K562 (cell line): ENCODE measurements around the gene IFNW1. TPM values are rescaled to one million over a fixed set of nuclear protein-coding genes. Genes with fewer than 3 reads are reported as not detected.

Source experiments
- ATAC-seq: fragments of 200-7000 bp; cut with Tn5 transposase; 3 replicates; pipeline ENCODE4 v1.9.1; 2020; ENCODE audit warnings: moderate library complexity
- Bru-seq: library from RNA; stranded (reverse); fragments of 400-500 nt; gene quantifications from one replicate; lab custom pipeline; 2021; lab: Mats Ljungman, UMichigan
- BruChase-seq, 2 experiments: library from RNA; stranded (reverse); fragments of 400-500 nt; gene quantifications; one replicate each; lab custom pipeline; 2021; lab: Mats Ljungman, UMichigan
- BruUV-seq: library from RNA; stranded (reverse); fragments of 400-500 nt; replicated peaks from 2 replicates; lab custom pipeline; 2021; lab: Mats Ljungman, UMichigan
- CTCF ChIA-PET: fragments of 300-600 bp; formaldehyde crosslinking; extraction: SDS; loops from one replicate; lab custom pipeline; 2021; ENCODE audit warnings: low intra/inter-chr PET ratio; lab: Yijun Ruan, JAX
- POLR2A ChIA-PET: fragments of 300-600, 350-650 bp; sonication (Branson Sonifier 250); formaldehyde crosslinking; extraction: SDS; loops from one replicate; lab custom pipeline; 2021; ENCODE audit warnings: antibody characterized with exemption, inconsistent platforms; lab: Yijun Ruan, JAX
- DNase-seq, 4 experiments: peaks; one replicate each; pipeline versions ENCODE4 v3.0.0 to v3.0.0-alpha.2; 2011 to 2018; ENCODE audit warnings: low spot score in 3 of 4, mixed read lengths in 3 of 4; ENCODE audit errors: extremely low read depth in 1 of 4
- FAIRE-seq: peaks from 2 replicates; lab custom pipeline; 2011; peaks lifted over from hg19 to GRCh38; lab: Jason Lieb, UNC
- H2AFZ ChIP-seq: 2 replicates; pipeline ENCODE4 v1.6.0; 2011; ENCODE audit warnings: low read depth, low read length, control low read depth, inconsistent platforms
- H3K27ac ChIP-seq: fragments of 200-600 bp; 3 replicates; pipeline ENCODE4 v1.8.0; 2011; ENCODE audit warnings: low read depth, mild to moderate bottlenecking, control low read depth, inconsistent platforms, low read length, moderate library complexity, mixed read lengths; ENCODE audit errors: extremely low read depth
- H3K27me3 ChIP-seq, 2 experiments: fragments of 300-600 bp in 1 of 2; 2 replicates in 1 of 2; 3 replicates in 1 of 2; pipeline versions ENCODE4 v1.6.0 to v1.8.0; 2011; ENCODE audit warnings: inconsistent platforms in 2 of 2, low read length in 2 of 2, mild to moderate bottlenecking in 1 of 2, mixed read lengths in 1 of 2, moderate library complexity in 1 of 2; ENCODE audit not compliant: control insufficient read depth in 2 of 2, insufficient read depth in 2 of 2
- H3K36me3 ChIP-seq: fragments of 300-600 bp; 3 replicates; pipeline ENCODE4 v1.8.0; 2011; ENCODE audit warnings: mild to moderate bottlenecking, low read length, inconsistent platforms; ENCODE audit not compliant: control insufficient read depth, insufficient read depth
- H3K4me1 ChIP-seq, 2 experiments: fragments of 200-600 bp in 1 of 2; replicated peaks in 1 of 2; 2 replicates in 1 of 2; 3 replicates in 1 of 2; pipeline versions ENCODE4 v1.5.1 to v1.8.0; 2011; ENCODE audit warnings: inconsistent platforms in 2 of 2, low read length in 2 of 2, mild to moderate bottlenecking in 1 of 2, mixed read lengths in 1 of 2, moderate library complexity in 1 of 2; ENCODE audit not compliant: control insufficient read depth in 2 of 2, insufficient read depth in 2 of 2
- H3K4me2 ChIP-seq: 2 replicates; pipeline ENCODE4 v1.6.1; 2011; ENCODE audit warnings: low read length, control low read depth, inconsistent platforms, mixed read lengths; ENCODE audit not compliant: insufficient read depth
- H3K4me3 ChIP-seq: fragments of 200-600 bp; sonication (generic), shearing (Covaris generic); 2 replicates; pipeline ENCODE4 v1.5.1; 2016; ENCODE audit warnings: control low read depth, inconsistent platforms
- H3K79me2 ChIP-seq: fragments of 200-600 bp; 3 replicates; pipeline ENCODE4 v1.8.0; 2011; ENCODE audit warnings: low read length, inconsistent platforms; ENCODE audit not compliant: control insufficient read depth, insufficient read depth
- H3K9ac ChIP-seq, 2 experiments: 2 replicates each; pipeline versions ENCODE4 v1.6.0 to v1.6.1; 2011; ENCODE audit warnings: low read depth in 2 of 2, low read length in 2 of 2, control low read depth in 1 of 2, inconsistent platforms in 1 of 2, mild to moderate bottlenecking in 1 of 2, mixed read lengths in 1 of 2; ENCODE audit not compliant: insufficient read depth in 1 of 2
- H3K9me1 ChIP-seq: one replicate; pipeline ENCODE4 v1.6.0; 2011; ENCODE audit warnings: inconsistent platforms, mild to moderate bottlenecking, low read length, moderate library complexity; ENCODE audit not compliant: control insufficient read depth, insufficient read depth
- H3K9me3 ChIP-seq: replicated peaks from 2 replicates; pipeline ENCODE4 v1.5.1; 2011; ENCODE audit warnings: low read depth, low read length, inconsistent platforms; ENCODE audit not compliant: control insufficient read depth, insufficient read depth
- H4K20me1 ChIP-seq: replicated peaks from 2 replicates; pipeline ENCODE4 v1.6.1; 2011; ENCODE audit warnings: low read length, inconsistent platforms, mixed read lengths; ENCODE audit not compliant: control insufficient read depth, insufficient read depth
- HNRNPLL ChIP-seq: fragments of 200-400 bp; formaldehyde crosslinking; IDR thresholded peaks from 2 replicates; pipeline ENCODE4 v1.6.1; 2017; ENCODE audit warnings: low read length, low read depth, mild to moderate bottlenecking; ENCODE audit not compliant: poor library complexity, severe bottlenecking
- RUNX1 ChIP-seq: sonication (generic); IDR thresholded peaks from 2 replicates; pipeline ENCODE4 v1.6.1; 2016; ENCODE audit warnings: antibody characterized with exemption, low read depth
- SMAD3 ChIP-seq: fragments of 450-650 bp; formaldehyde crosslinking; conservative IDR thresholded peaks from 2 replicates; pipeline ENCODE4 v1.4.0; 2020; ENCODE audit warnings: mild to moderate bottlenecking
- ZNF354B ChIP-seq: fragments of 250-450 bp; sonication (Bioruptor Pico); IDR thresholded peaks from 2 replicates; pipeline ENCODE4 v1.4.0; 2020
- ZNF766 ChIP-seq: fragments of 200-800 bp; sonication (Bioruptor generic); conservative IDR thresholded peaks from 2 replicates; pipeline ENCODE4 v1.6.1; 2016; ENCODE audit warnings: missing genetic modification characterization, missing compliant biosample characterization
- WGBS: fragments of 100-300 bp; shearing (Covaris generic); methylation state at CpG from one replicate; pipeline ENCODE4 v1.1.6; 2016; ENCODE audit warnings: low coverage, mixed read lengths; ENCODE audit not compliant: insufficient coverage; ENCODE audit errors: missing lambda C conversion rate; 5-methylcytosine and 5-hydroxymethylcytosine counted together
- in situ Hi-C: fragments of 300-500 bp; cut with MboI; formaldehyde crosslinking; loops from 4 replicates; pipeline ENCODE4 v1.15.0; 2018; ENCODE audit warnings: inconsistent platforms, mixed read lengths
- intact Hi-C: fragments of 100-400 bp; cut with micrococcal nuclease; formaldehyde crosslinking; loops from 2 replicates; pipeline ENCODE4 v1.14.2; 2022
- long read RNA-seq, 3 experiments: library from polyadenylated mRNA in 2 of 3; library from RNA in 1 of 3; unstranded in 2 of 3; stranded (forward) in 1 of 3; transcript quantifications; one replicate each; pipeline ENCODE4 v2.0.0, GENCODE V29; 2019 to 2022
- polyA minus RNA-seq, 3 experiments: library from RNA; depleted of rRNA, polyadenylated mRNA; stranded (reverse); fragments of >200 nt; gene quantifications; 2 replicates each; pipeline ENCODE4 v1.2.3, GENCODE V29; 2011
- polyA plus RNA-seq, 8 experiments: library from polyadenylated mRNA; depleted of rRNA in 4 of 8; stranded (reverse) in 5 of 8; unstranded in 3 of 8; fragments of >200 nt; fragmentation: Nextera tagmentation in 2 of 8; fragmentation: Illumina TruSeq in 1 of 8; extraction: Ambion mirVana in 2 of 8; extraction: Trizol in 1 of 8; gene quantifications; 2 replicates each; pipeline versions ENCODE4 v1.2.1 to v1.2.3, GENCODE V29; 2011 to 2014; ENCODE audit warnings: inconsistent platforms in 1 of 8, missing spikeins in 1 of 8
- total RNA-seq, 7 experiments: library from RNA; depleted of rRNA in 6 of 7; stranded (reverse); fragments of >200 nt in 6 of 7; fragmentation: Illumina TruSeq in 2 of 7; extraction: Trizol in 2 of 7; gene quantifications; 2 replicates each; pipeline versions ENCODE4 v1.2.1 to v1.2.3, GENCODE V29; 2011 to 2021; ENCODE audit warnings: low replicate concordance in 1 of 7
- TF ChIP-seq, protein P1 (sequence below), 2 experiments: fragments of 450-650 bp; formaldehyde crosslinking in 1 of 2; IDR thresholded peaks; 2 replicates each; pipeline versions ENCODE4 v1.4.0 to v1.6.1; 2014 to 2020; ENCODE audit warnings: mild to moderate bottlenecking in 2 of 2, borderline replicate concordance in 1 of 2, low read depth in 1 of 2

Gene IFNW1
- not detected in 2 replicates for total RNA-seq (2011; cell fraction: chromatin; rRNA removed; ENCODE audit: low replicate concordance)
- total RNA-seq (2011; cell fraction: nucleolus; rRNA removed), result not detected in 2 replicates
- not detected in 2 replicates for total RNA-seq (2011; cell fraction: nucleoplasm; rRNA removed)
- not detected in 2 replicates for total RNA-seq (2014; rRNA removed)
- total RNA-seq (2014; rRNA removed; fragmentation: Illumina TruSeq; extraction: Trizol), result not detected in 2 replicates
- total RNA-seq (2015; rRNA removed; fragmentation: Illumina TruSeq; extraction: Trizol), result not detected in 2 replicates
- total RNA-seq (2021), result not detected in 2 replicates
- polyA plus RNA-seq (2011; rRNA removed), result not detected in 2 replicates
- not detected in 2 replicates for polyA plus RNA-seq (2011; cell fraction: cytosol; rRNA removed)
- polyA plus RNA-seq (2011; cell fraction: nucleus; rRNA removed), result not detected in 2 replicates
- not detected in 2 replicates for polyA plus RNA-seq (2012)
- polyA plus RNA-seq (2014; fragmentation: Illumina TruSeq; extraction: Trizol), result not detected in 2 replicates
- not detected for polyA plus RNA-seq (2014; fragmentation: Nextera tagmentation; extraction: Ambion mirVana)
- not detected in 2 replicates for polyA plus RNA-seq (2014; rRNA removed)
- polyA minus RNA-seq (2011; rRNA and poly(A)+ RNA removed), result not detected in 2 replicates
- not detected in 2 replicates for polyA minus RNA-seq (2011; cell fraction: cytosol; rRNA and poly(A)+ RNA removed)
- polyA minus RNA-seq (2011; cell fraction: nucleus; rRNA and poly(A)+ RNA removed), result not detected in 2 replicates
- Bru-seq, nascent RNA, result not detected
- BruChase-seq, experiment 1, labeled RNA remaining after a 2-hour chase, result not detected
- BruChase-seq, experiment 2, labeled RNA remaining after a 6-hour chase, result not detected
- long read RNA-seq, experiment 1, result 0 reads
- long read RNA-seq, experiment 2, result 0 reads
- long read RNA-seq, experiment 3, result 0 reads

DNA sequence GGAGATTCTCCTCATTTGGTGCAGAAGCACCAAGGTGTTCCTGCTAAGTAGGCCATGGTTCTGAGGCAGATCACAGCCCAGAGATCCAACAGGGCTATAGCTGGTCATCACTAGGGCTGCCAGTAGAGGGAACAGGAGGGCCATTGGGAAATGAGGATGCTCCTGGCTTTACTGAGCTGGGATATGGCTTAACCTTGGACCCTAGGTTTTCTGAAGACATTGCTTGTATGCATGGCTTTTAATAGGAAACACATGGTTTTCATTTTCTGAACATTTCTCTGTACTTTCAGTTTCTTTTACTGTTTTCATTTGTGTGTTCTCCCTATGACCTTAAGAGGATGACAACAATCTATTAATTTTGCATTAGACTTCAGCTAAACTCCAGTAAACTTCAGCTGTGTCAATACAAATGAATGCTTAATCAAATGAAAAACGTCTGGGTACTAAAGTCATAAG lies at the start of gene IFNW1:
Gene IFNW1, minus strand, starts transcription at position 406 of the 456 bp plus-strand sequence. Its CDS starts 262 bp downstream, at position 144.
- in situ Hi-C loops, result no loop called here
- POLR2A ChIA-PET, result no interaction called here
- WGBS, result no CpG with 5 or more reads among the region's 1 CpG

More for the DNA sequence above, at the start of gene IFNW1:
- TF ChIP-seq ZNF354B (CRISPR knock-in tag) (no peak), SMAD3 (no peak), RUNX1 (no peak), ZNF766 (no peak), HNRNPLL (no peak)
- TF ChIP-seq, protein P1, sequence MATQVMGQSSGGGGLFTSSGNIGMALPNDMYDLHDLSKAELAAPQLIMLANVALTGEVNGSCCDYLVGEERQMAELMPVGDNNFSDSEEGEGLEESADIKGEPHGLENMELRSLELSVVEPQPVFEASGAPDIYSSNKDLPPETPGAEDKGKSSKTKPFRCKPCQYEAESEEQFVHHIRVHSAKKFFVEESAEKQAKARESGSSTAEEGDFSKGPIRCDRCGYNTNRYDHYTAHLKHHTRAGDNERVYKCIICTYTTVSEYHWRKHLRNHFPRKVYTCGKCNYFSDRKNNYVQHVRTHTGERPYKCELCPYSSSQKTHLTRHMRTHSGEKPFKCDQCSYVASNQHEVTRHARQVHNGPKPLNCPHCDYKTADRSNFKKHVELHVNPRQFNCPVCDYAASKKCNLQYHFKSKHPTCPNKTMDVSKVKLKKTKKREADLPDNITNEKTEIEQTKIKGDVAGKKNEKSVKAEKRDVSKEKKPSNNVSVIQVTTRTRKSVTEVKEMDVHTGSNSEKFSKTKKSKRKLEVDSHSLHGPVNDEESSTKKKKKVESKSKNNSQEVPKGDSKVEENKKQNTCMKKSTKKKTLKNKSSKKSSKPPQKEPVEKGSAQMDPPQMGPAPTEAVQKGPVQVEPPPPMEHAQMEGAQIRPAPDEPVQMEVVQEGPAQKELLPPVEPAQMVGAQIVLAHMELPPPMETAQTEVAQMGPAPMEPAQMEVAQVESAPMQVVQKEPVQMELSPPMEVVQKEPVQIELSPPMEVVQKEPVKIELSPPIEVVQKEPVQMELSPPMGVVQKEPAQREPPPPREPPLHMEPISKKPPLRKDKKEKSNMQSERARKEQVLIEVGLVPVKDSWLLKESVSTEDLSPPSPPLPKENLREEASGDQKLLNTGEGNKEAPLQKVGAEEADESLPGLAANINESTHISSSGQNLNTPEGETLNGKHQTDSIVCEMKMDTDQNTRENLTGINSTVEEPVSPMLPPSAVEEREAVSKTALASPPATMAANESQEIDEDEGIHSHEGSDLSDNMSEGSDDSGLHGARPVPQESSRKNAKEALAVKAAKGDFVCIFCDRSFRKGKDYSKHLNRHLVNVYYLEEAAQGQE (IDR thresholded peaks at IDR 0.05; ENCODE audit: borderline replicate concordance), result no peak
- TF ChIP-seq, protein P1 (CRISPR knock-in tag; IDR thresholded peaks at IDR 0.05; ENCODE audit: low read depth), result no peak
- Histone ChIP-seq H3K4me2 (no peak within 1 kb of the TSS), H3K4me1 (no peaks in the 10 kb centered on the region), H3K27ac (no peak within 1 kb of the TSS), H3K4me3 (no peak within 1 kb of the TSS), H3K9ac (no peak within 1 kb of the TSS), H3K9me3 (no peaks in the 10 kb centered on the region), H4K20me1 (no peaks in the 10 kb centered on the region), H3K36me3 (no peaks in the 10 kb centered on the region), H3K9me1 (no peaks in the 10 kb centered on the region), H3K27me3 (no peaks in the 10 kb centered on the region), H2AFZ (no peak within 1 kb of the TSS), H3K79me2 (no peaks in the 10 kb centered on the region)
- CTCF ChIA-PET, result no interaction called here
- DNase-seq (no peak), ATAC-seq (no peak), FAIRE-seq (no peak)
- no TSS peak for BruUV-seq
- intact Hi-C loops, result no loop called here
